IPS DF 6.9 (cell line): ENCODE data around the gene ARHGEF18.
"Not testable (repeated sequence)": the region's sequence is repeated elsewhere in the genome, so short reads cannot be mapped to it uniquely, and the experiment has no call there.

Experiments
- DNase-seq: peaks from one replicate; pipeline ENCODE4 v3.0.0-alpha.2; 2013; ENCODE audit warnings: low read depth, low spot score
- H3K27ac ChIP-seq: one replicate; pipeline ENCODE4 v1.5.1; 2013; ENCODE audit warnings: low read length, control low read depth
- H3K27me3 ChIP-seq: 2 replicates; pipeline ENCODE4 v1.6.1; 2013; ENCODE audit warnings: mild to moderate bottlenecking, low read length; ENCODE audit not compliant: control insufficient read depth, insufficient read depth
- H3K36me3 ChIP-seq: 2 replicates; pipeline ENCODE4 v1.6.1; 2013; ENCODE audit warnings: low read length; ENCODE audit not compliant: control insufficient read depth, insufficient read depth
- H3K4me1 ChIP-seq: 2 replicates; pipeline ENCODE4 v1.6.1; 2013; ENCODE audit warnings: low read length; ENCODE audit not compliant: control insufficient read depth, insufficient read depth
- H3K4me3 ChIP-seq: 2 replicates; pipeline ENCODE4 v1.5.1; 2013; ENCODE audit warnings: mild to moderate bottlenecking, low read length
- H3K9me3 ChIP-seq: 2 replicates; pipeline ENCODE4 v1.6.1; 2013; ENCODE audit warnings: low read length, inconsistent platforms; ENCODE audit not compliant: control insufficient read depth, insufficient read depth
- WGBS: extraction: QIAGEN DNeasy Blood & Tissue Kit; methylation state at CpG from one replicate; pipeline ENCODE4 v1.1.7; 2013; ENCODE audit warnings: mixed read lengths, missing lambda C conversion rate; ENCODE audit not compliant: insufficient read length, insufficient coverage; 5-methylcytosine and 5-hydroxymethylcytosine counted together

The ARHGEF18 gene

DNA sequence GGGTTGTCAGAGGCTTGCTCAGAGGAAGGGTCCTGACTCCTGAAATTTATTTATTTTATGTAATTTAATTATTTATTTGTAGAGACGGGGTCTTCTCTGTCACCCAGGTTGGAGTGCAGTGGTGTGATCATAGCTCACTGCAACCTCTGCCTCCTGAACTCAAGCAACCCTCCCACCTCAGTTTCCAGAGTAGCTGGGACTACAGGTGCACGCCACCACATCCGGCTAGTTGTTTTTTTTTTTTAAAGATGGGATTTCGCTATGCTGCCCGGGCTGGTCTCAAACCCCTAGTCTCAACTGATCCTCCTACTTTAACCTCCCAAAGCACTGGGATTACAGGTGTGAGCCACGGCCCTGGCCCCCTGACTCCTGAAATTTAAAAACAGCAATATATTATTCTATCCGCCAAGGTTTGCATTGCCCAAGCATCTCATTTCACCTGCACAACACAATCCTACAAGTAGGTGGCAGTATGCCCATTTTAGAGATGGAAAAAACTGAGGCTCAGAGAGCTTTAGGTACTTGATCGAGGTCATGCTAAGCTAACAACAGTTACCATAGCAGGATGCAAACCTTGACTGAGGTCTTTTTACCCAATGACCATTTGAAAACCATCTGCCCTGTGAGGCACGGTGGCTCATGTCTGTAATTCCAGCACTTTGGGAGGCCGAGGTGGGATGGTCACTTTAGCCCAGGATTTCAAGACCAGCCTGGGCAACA is 18.1 kb downstream of the ARHGEF18 start:
- H3K4me1 ChIP-seq, result no peaks in the 10 kb centered on the region
- no peaks in the 10 kb centered on the region for H3K9me3 ChIP-seq
- no peak overlapping the region for H3K4me3 ChIP-seq
- H3K27ac ChIP-seq, result no peak overlapping the region
- no CpG with 5 or more reads among the region's 10 CpGs for WGBS
- DNase-seq, result no peak
- no peaks in the 10 kb centered on the region for H3K36me3 ChIP-seq
- H3K27me3 ChIP-seq, result no peaks in the 10 kb centered on the region

DNA sequence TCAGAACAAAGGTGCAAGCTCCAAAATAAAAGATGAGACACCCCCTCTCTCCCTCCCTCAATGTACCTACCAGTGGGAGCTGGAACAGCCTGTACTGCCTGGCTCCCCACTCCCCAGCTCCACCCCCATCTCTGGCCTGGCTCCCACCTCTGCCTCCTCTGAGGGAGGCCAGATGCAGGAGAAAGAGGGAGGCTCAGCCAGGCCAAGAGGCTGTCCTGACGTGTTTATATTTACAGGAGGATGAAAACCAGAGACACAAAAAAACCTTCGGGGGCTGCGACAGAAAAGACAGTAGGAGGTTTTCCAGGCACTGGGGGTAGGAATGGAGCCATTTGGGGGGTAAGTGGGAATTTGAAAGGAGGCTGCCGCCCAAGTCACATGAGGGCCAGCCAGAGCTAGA is 19.7 kb downstream of the ARHGEF18 start:
- H3K36me3 ChIP-seq, result no peaks in the 10 kb centered on the region
- H3K4me3 ChIP-seq, result no peak overlapping the region
- DNase-seq, result no peak
- H3K4me1 ChIP-seq, result no peaks in the 10 kb centered on the region
- no CpG with 5 or more reads among the region's 4 CpGs for WGBS
- no peaks in the 10 kb centered on the region for H3K9me3 ChIP-seq
- H3K27ac ChIP-seq, result no peak overlapping the region
- H3K27me3 ChIP-seq, result no peaks in the 10 kb centered on the region

DNA sequence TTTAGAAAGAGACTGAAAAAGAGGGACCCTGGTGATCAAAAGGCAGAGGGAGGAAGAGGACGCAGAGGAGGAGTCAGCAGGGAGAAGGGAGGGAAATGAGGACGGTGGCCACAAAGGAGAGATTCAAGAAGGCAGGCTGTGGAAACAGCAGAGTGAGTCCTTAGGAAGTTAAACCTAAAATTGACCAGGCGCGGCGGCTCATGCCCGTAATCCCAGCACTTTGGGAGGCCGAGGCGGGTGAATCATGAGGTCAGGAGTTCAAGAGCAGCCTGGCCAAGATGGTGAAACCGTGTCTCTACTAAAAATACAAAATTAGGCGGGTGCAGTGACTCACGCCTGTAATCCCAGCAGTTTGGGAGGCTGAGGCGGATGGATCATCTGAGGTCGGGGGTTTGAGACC is 20.1 kb downstream of the ARHGEF18 start:
- WGBS, result no CpG with 5 or more reads among the region's 13 CpGs
- not testable (repeated sequence) for H3K4me1 ChIP-seq, H3K9me3 ChIP-seq, H3K27ac ChIP-seq, DNase-seq, H3K36me3 ChIP-seq, H3K4me3 ChIP-seq, H3K27me3 ChIP-seq

DNA sequence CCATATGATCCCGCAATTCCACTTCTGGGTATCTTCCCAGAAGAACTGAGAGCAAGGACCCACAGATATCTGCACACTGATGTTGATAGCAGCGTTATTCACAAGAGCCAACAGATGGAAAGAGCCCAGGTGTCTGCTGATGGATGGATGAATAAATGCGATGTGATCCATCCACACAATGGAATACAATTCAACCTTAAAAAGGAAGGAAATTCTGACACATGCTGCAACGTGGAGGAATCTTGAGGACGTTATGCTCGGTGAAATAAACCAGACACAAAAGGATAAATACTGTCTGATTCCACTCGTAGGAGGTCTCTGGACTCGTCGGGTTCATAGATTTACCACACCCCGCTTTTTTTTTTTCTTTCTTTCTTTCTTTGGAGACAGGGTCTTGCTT is 21.8 kb downstream of the ARHGEF18 start:
- Histone ChIP-seq H3K36me3 (no peaks in the 10 kb centered on the region), H3K27me3 (no peaks in the 10 kb centered on the region), H3K9me3 (no peaks in the 10 kb centered on the region), H3K27ac (no peak overlapping the region), H3K4me1 (no peaks in the 10 kb centered on the region), H3K4me3 (no peak overlapping the region)
- WGBS, result no CpG with 5 or more reads among the region's 10 CpGs
- DNase-seq, result no peak

DNA sequence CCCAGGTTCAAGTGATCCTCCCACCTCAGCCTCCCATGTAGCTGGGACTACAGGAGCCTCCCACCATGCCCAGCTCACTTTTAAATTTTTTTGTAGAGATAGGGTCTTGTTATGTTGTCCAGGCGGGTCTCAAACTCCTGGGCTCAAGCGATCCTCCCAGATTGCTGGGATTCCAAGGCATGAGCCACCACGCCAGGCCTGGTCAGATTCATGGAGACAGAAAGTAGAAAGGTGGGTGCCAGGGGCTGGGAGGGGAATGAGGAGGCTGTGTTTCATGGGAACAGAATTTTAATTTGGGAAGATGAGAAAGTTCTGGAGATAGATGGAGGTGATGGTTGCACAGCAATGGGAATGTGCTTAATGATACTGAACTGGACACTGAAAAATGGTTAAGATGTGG is 22.3 kb downstream of the ARHGEF18 start:
- WGBS, result no CpG with 5 or more reads among the region's 3 CpGs
- Histone ChIP-seq H3K27me3 (no peaks in the 10 kb centered on the region), H3K27ac (no peak overlapping the region), H3K36me3 (no peaks in the 10 kb centered on the region), H3K9me3 (no peaks in the 10 kb centered on the region), H3K4me3 (no peak overlapping the region), H3K4me1 (no peaks in the 10 kb centered on the region)
- DNase-seq, result no peak

DNA sequence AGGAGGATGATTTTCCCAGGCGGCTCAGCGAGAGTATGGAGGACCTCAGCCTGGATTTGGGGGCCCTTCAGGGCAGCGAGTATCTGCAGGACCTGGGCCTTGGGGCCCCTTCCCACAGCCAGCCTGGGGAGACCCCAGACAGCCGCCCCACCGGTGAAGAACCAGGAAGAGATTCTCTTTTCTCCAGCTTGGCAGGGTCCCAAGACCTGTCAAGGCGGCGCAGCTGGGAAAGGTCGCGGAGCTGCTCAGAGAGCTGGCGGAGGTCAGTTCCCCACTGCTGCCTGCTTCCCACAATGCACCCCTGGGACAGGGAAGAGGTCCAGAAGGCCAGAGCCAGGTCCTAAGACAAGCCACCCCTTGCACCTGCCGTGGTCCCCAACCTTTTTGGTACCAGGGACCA is 24.1 kb downstream of the ARHGEF18 start:
- no peak for DNase-seq
- Histone ChIP-seq H3K27me3 (no peaks in the 10 kb centered on the region), H3K4me1 (no peaks in the 10 kb centered on the region), H3K4me3 (no peak overlapping the region), H3K9me3 (no peaks in the 10 kb centered on the region), H3K36me3 (no peaks in the 10 kb centered on the region), H3K27ac (no peak overlapping the region)
- WGBS, result no CpG with 5 or more reads among the region's 11 CpGs

DNA sequence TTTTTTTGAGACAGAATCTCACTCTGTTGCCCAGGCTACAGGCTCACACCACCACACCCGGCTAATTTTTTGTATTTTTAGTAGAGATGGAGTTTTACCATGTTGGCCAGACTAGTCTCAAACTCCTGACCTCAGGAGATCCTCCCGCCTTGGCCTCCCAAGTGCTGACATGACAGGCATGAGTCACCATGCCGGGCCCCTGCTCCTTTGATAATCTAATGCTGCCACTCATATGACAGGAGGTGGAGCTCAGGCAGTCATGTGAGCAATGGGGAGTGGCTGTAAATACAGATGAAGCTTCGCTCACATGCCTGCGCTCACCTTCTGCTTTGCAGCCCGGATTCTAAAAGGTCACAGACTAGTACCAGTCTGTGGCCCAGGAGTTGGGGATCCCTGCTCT is 25.1 kb downstream of the ARHGEF18 start:
- no peaks in the 10 kb centered on the region for H3K36me3 ChIP-seq
- no CpG with 5 or more reads among the region's 6 CpGs for WGBS
- no peaks in the 10 kb centered on the region for H3K9me3 ChIP-seq
- no peak overlapping the region for H3K27ac ChIP-seq
- H3K27me3 ChIP-seq, result no peaks in the 10 kb centered on the region
- no peak overlapping the region for H3K4me3 ChIP-seq
- H3K4me1 ChIP-seq, result no peaks in the 10 kb centered on the region
- DNase-seq, result no peak

DNA sequence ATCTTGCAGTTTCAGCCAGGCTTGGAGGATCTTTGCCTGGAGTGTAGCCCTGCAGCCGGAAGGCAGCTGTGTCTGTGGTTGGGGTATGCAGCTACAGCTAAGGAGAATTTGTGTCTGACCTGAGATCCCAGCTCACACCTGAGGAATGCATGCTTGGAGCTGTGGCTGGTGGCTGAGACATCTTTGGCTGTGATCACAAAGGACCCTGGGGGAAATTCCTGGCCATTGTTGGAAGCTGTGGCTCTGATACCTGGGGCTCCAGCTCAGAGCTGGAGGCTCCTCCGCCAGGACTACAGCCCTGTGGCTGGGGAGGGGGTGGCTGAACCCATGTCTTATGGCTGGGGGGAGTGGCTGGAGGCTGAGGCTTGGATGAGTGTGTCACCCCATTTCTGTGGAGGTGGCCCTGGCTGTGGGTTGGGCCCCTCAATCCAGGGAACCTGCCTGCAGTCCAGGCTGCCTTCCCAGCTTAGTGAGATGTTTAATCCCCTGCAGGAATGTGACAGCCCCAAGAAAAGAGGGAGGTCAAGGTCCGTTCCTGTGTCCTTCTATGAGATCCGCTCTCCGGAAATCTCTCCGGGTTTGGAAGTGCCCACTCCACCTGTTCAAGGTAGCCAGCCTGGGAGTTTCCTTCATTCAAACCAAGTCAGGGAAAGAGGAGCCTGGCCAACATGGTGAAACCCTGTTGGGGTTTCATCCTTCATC is 27.6 kb downstream of the ARHGEF18 start:
- Histone ChIP-seq H3K36me3 (no peaks in the 10 kb centered on the region), H3K4me3 (no peak overlapping the region), H3K9me3 (no peaks in the 10 kb centered on the region), H3K4me1 (no peaks in the 10 kb centered on the region), H3K27ac (no peak overlapping the region), H3K27me3 (no peaks in the 10 kb centered on the region)
- no peak for DNase-seq
- no CpG with 5 or more reads among the region's 6 CpGs for WGBS

DNA sequence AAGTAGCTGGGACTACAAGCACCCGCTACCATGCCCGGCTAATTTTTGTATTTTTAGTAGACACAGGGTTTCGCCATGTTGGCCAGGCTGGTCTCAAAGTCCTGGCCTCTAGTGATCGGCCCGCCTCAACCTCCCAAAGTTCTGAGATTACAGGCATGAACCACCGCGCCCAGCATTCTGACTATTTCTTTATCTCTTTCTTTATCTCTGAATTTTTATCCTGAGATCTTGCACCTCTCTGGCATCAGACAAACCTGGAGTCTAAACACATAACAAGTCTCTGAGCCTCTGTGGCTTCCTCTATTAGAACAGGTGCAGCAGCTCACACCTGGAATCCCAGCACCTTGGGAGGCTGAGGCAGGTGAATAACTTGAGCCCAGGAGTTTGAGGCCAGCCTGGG is 28.5 kb downstream of the ARHGEF18 start:
- no peaks in the 10 kb centered on the region for H3K9me3 ChIP-seq
- H3K27me3 ChIP-seq, result no peaks in the 10 kb centered on the region
- H3K4me1 ChIP-seq, result no peaks in the 10 kb centered on the region
- no peak for DNase-seq
- no peak overlapping the region for H3K4me3 ChIP-seq
- H3K27ac ChIP-seq, result no peak overlapping the region
- WGBS, result no CpG with 5 or more reads among the region's 7 CpGs
- H3K36me3 ChIP-seq, result no peaks in the 10 kb centered on the region

DNA sequence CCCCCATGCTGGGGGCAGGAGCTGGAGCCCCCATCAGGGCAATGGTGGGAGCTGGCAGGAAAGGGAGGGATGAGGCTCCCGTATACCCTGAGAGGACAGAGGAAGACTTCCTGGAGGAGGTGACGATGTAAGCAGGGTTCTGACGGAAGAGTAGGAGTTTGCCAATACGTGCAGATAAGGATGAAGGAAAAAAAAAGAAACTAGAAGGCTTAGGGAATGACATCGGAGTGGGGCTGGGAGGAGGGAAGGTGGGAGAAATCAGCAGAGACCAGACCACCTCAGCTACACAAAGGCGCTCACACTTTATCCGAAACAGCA is 32.3 kb downstream of the ARHGEF18 start:
- Histone ChIP-seq H3K9me3 (no peaks in the 10 kb centered on the region), H3K27ac (no peak overlapping the region)
- no CpG with 5 or more reads among the region's 7 CpGs for WGBS

DNA sequence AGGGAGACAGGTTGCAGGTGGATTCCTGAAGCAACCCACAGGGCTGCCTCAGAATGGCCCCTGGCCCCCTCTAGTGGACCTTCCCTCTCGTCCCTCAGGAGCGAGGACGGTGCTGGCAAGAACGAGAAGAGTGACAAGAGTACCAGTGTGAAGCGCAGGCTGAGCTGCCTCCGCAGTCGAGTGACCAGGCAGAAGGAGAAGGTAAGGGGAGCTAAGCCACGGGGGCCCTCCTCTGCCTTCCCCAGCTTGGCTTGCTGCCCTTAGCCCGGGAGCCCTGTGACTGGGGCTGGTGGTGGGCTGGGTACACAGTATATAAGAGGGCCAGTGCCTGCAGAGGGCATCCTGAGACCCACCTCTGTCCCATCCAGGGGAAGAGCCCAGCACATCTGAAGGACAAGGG is 34.0 kb downstream of the ARHGEF18 start:
- H3K4me3 ChIP-seq, result no peak overlapping the region
- no CpG with 5 or more reads among the region's 9 CpGs for WGBS

More for the DNA sequence above, 32.3 kb downstream of the ARHGEF18 start:
- no peaks in the 10 kb centered on the region for H3K36me3 ChIP-seq
- no peak overlapping the region for H3K4me3 ChIP-seq
- no peaks in the 10 kb centered on the region for H3K27me3 ChIP-seq
- no peaks in the 10 kb centered on the region for H3K4me1 ChIP-seq
- DNase-seq, result no peak

More for the DNA sequence above, 34.0 kb downstream of the ARHGEF18 start:
- Histone ChIP-seq H3K27ac (no peak overlapping the region), H3K9me3 (no peaks in the 10 kb centered on the region), H3K36me3 (no peaks in the 10 kb centered on the region), H3K4me1 (no peaks in the 10 kb centered on the region), H3K27me3 (no peaks in the 10 kb centered on the region)
- DNase-seq, result no peak
